Measurements from ENCODE around the gene KCNC3.
A peak's percentile ranks its signal among the peaks of the same experiment; 100 is the strongest.

KCNC3 gene

GRCh38 chr19:50329146-50329925, at the start of gene KCNC3:
Gene KCNC3, minus strand, starts transcription at chr19:50329377. Its CDS starts 295 bp downstream, at chr19:50329082.
- DNase-seq (ENCODE audit: low spot score): no peak

GRCh38 chr19:50378863-50379236, 49.7 kb upstream of the KCNC3 start:
- no peak for DNase-seq (ENCODE audit: low spot score)

GRCh38 chr19:50378169-50378862, 49.1 kb upstream of the KCNC3 start:
- DNase-seq (ENCODE audit: low spot score): no peak

GRCh38 chr19:50377517-50377916, 48.3 kb upstream of the KCNC3 start:
- no peak for DNase-seq (ENCODE audit: low spot score)

- DNase-seq (ENCODE audit: low spot score): no peak
These were observed 47.9 kb upstream of the KCNC3 start for GRCh38 chr19:50377051-50377461.

GRCh38 chr19:50376166-50377050, 47.2 kb upstream of the KCNC3 start, which contains the start of gene NR1H2:
Gene NR1H2, plus strand, starts transcription at chr19:50376457. Its CDS starts 1,149 bp downstream, at chr19:50377606.
- peak; percentile 99 for DNase-seq (ENCODE audit: low spot score)

- no peak for DNase-seq (ENCODE audit: low spot score)
These were observed 42.8 kb upstream of the KCNC3 start for GRCh38 chr19:50371914-50372475.

- DNase-seq (ENCODE audit: low spot score): peak; percentile 57
These were observed 39.7 kb upstream of the KCNC3 start for GRCh38 chr19:50368649-50369570.

- no peak for DNase-seq (ENCODE audit: low spot score)
These were observed 36.5 kb upstream of the KCNC3 start, which contains the start of gene NAPSA for GRCh38 chr19:50365434-50366306. Gene NAPSA, minus strand, starts transcription at chr19:50365639. Its CDS starts 18 bp downstream, at chr19:50365621.

GRCh38 chr19:50362656-50363424, 33.7 kb upstream of the KCNC3 start:
- DNase-seq (ENCODE audit: low spot score): no peak

- DNase-seq (ENCODE audit: low spot score): no peak
These were observed 32.8 kb upstream of the KCNC3 start for GRCh38 chr19:50362030-50362412.

- no peak for DNase-seq (ENCODE audit: low spot score)
These were observed 32.3 kb upstream of the KCNC3 start for GRCh38 chr19:50361290-50362029.

- no peak for DNase-seq (ENCODE audit: low spot score)
These were observed 30.2 kb upstream of the KCNC3 start for GRCh38 chr19:50359328-50359818.

GRCh38 chr19:50358483-50359327, 29.5 kb upstream of the KCNC3 start:
- DNase-seq (ENCODE audit: low spot score): no peak

- DNase-seq (ENCODE audit: low spot score): peak; percentile 52
These were observed 28.3 kb upstream of the KCNC3 start for GRCh38 chr19:50357178-50358100.

GRCh38 chr19:50356691-50357177, 27.6 kb upstream of the KCNC3 start:
- no peak for DNase-seq (ENCODE audit: low spot score)

All from RKO (cell line).